ENCODE measurements around the gene LRP8. TPM values are rescaled to one million over a fixed set of nuclear protein-coding genes. Genes with fewer than 3 reads are reported as not detected.
"Not testable (repeated sequence)": the region's sequence is repeated elsewhere in the genome, so short reads cannot be mapped to it uniquely, and the experiment has no call there.

Gene LRP8
- total and polyA plus RNA-seq, 2 experiments from 2014 or later = 2.4 to 2.7 TPM

GRCh38 chr1:53284224-53285020 is 43.4 kb downstream of the LRP8 start:
- H3K79me2 ChIP-seq = no peaks in the 10 kb centered on the region
- no peak overlapping the region for H3K4me3 ChIP-seq
- H3K4me2 ChIP-seq = no peak overlapping the region
- TF ChIP-seq EZH2 (IDR thresholded peaks at IDR 0.05; ENCODE audit: borderline replicate concordance) = no peak
- TF ChIP-seq, protein P1, sequence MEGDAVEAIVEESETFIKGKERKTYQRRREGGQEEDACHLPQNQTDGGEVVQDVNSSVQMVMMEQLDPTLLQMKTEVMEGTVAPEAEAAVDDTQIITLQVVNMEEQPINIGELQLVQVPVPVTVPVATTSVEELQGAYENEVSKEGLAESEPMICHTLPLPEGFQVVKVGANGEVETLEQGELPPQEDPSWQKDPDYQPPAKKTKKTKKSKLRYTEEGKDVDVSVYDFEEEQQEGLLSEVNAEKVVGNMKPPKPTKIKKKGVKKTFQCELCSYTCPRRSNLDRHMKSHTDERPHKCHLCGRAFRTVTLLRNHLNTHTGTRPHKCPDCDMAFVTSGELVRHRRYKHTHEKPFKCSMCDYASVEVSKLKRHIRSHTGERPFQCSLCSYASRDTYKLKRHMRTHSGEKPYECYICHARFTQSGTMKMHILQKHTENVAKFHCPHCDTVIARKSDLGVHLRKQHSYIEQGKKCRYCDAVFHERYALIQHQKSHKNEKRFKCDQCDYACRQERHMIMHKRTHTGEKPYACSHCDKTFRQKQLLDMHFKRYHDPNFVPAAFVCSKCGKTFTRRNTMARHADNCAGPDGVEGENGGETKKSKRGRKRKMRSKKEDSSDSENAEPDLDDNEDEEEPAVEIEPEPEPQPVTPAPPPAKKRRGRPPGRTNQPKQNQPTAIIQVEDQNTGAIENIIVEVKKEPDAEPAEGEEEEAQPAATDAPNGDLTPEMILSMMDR (IDR thresholded peaks at IDR 0.05; ENCODE audit: poor library complexity) = no peak
- TF ChIP-seq EZH2phosphoT487 (IDR thresholded peaks at IDR 0.05; ENCODE audit: low read depth, severe bottlenecking, unreplicated experiment) = no peak
- no peaks in the 10 kb centered on the region for H3K27me3 ChIP-seq
- no peaks in the 10 kb centered on the region for H3K36me3 ChIP-seq (replicated peaks; ENCODE audit: insufficient read depth, low read depth)
- H2AFZ ChIP-seq = no peak overlapping the region
- H3K4me1 ChIP-seq (ENCODE audit: insufficient read depth) = no peaks in the 10 kb centered on the region
- H3K27ac ChIP-seq = no peak overlapping the region
- no peaks in the 10 kb centered on the region for H3K9me3 ChIP-seq (ENCODE audit: low read depth)
- WGBS (ENCODE audit: low lambda C conversion rate, missing lambda C conversion rate) = 99% methylated on average over 8 of the region's 8 CpGs
- H3K9me2 ChIP-seq (replicated peaks; ENCODE audit: insufficient read depth) = no peaks in the 10 kb centered on the region
- DNase-seq (ENCODE audit: low spot score) = no peak
- H4K20me1 ChIP-seq (ENCODE audit: insufficient read depth, poor library complexity, severe bottlenecking) = no peaks in the 10 kb centered on the region

DNA sequence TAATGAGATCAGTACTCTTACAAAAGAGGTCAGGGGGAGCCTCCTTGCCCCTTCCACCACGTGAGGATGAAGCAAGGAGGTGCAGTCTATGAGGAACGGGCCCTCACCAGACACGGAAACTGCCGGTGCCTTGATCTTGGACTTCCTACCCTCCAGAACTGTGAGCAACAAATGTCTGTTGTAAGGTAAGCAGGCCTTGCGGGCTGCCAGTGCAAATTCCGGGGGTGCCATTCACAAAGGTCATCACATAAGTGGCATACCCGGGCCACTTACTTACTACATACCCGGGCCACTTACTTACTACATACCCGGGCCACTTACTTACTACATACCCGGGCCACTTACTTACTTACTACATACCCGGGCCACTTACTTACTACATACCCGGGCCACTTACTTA is 44.7 kb downstream of the LRP8 start:
- not testable (repeated sequence) for H3K36me3 ChIP-seq (replicated peaks; ENCODE audit: insufficient read depth, low read depth); H2AFZ ChIP-seq; H3K79me2 ChIP-seq; H4K20me1 ChIP-seq (ENCODE audit: insufficient read depth, poor library complexity, severe bottlenecking); H3K4me1 ChIP-seq (ENCODE audit: insufficient read depth); H3K4me2 ChIP-seq; H3K9me3 ChIP-seq (ENCODE audit: low read depth); H3K27ac ChIP-seq; H3K4me3 ChIP-seq; H3K27me3 ChIP-seq; DNase-seq (ENCODE audit: low spot score); H3K9me2 ChIP-seq (replicated peaks; ENCODE audit: insufficient read depth)
- WGBS (ENCODE audit: low lambda C conversion rate, missing lambda C conversion rate) = 97% methylated on average over 12 of the region's 12 CpGs

DNA sequence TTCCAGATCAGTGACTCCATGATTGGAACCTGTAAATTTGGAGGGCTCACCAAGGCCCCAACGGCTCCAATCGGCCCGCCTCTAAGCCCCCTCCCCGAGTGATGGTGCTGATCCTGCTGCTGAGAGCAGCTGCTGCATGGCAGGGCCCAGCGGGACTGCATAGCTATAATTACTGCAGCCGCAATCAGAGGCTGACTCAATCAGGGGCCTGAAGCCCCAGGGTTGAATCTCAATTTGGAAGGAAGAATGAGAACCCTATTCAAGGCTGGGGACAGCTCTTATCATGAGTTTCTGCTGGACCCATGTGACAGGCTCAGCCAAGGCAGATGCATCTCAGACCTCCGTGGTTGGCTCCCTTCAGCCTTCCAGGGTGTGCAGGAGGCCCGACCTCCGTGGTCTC is 46.7 kb downstream of the LRP8 start:
- Histone ChIP-seq H3K36me3 (replicated peaks; ENCODE audit: insufficient read depth, low read depth) (no peaks in the 10 kb centered on the region), H3K9me3 (ENCODE audit: low read depth) (no peaks in the 10 kb centered on the region), H3K4me2 (no peak overlapping the region), H3K79me2 (no peaks in the 10 kb centered on the region), H3K27ac (no peak overlapping the region), H4K20me1 (ENCODE audit: insufficient read depth, poor library complexity, severe bottlenecking) (no peaks in the 10 kb centered on the region), H3K27me3 (no peaks in the 10 kb centered on the region), H2AFZ (no peak overlapping the region), H3K9me2 (replicated peaks; ENCODE audit: insufficient read depth) (no peaks in the 10 kb centered on the region), H3K4me3 (no peak overlapping the region), H3K4me1 (ENCODE audit: insufficient read depth) (no peaks in the 10 kb centered on the region)
- TF ChIP-seq EZH2phosphoT487 (IDR thresholded peaks at IDR 0.05; ENCODE audit: low read depth, severe bottlenecking, unreplicated experiment) (no peak), EZH2 (IDR thresholded peaks at IDR 0.05; ENCODE audit: borderline replicate concordance) (no peak)
- TF ChIP-seq, protein P1 (IDR thresholded peaks at IDR 0.05; ENCODE audit: poor library complexity) = no peak
- no peak for DNase-seq (ENCODE audit: low spot score)
- WGBS (ENCODE audit: low lambda C conversion rate, missing lambda C conversion rate) = 83% methylated on average over 9 of the region's 9 CpGs

- Histone ChIP-seq H3K9me2 (replicated peaks; ENCODE audit: insufficient read depth) (no peaks in the 10 kb centered on the region), H3K27ac (no peak overlapping the region), H3K27me3 (no peaks in the 10 kb centered on the region), H3K36me3 (replicated peaks; ENCODE audit: insufficient read depth, low read depth) (no peaks in the 10 kb centered on the region), H3K4me1 (ENCODE audit: insufficient read depth) (no peaks in the 10 kb centered on the region), H2AFZ (no peak overlapping the region), H3K79me2 (no peaks in the 10 kb centered on the region), H3K4me2 (no peak overlapping the region), H4K20me1 (ENCODE audit: insufficient read depth, poor library complexity, severe bottlenecking) (no peaks in the 10 kb centered on the region), H3K9me3 (ENCODE audit: low read depth) (no peaks in the 10 kb centered on the region), H3K4me3 (no peak overlapping the region)
- TF ChIP-seq, protein P1 (IDR thresholded peaks at IDR 0.05; ENCODE audit: poor library complexity) = no peak
- TF ChIP-seq EZH2 (IDR thresholded peaks at IDR 0.05; ENCODE audit: borderline replicate concordance) (no peak), EZH2phosphoT487 (IDR thresholded peaks at IDR 0.05; ENCODE audit: low read depth, severe bottlenecking, unreplicated experiment) (no peak)
- WGBS (ENCODE audit: low lambda C conversion rate, missing lambda C conversion rate) = 96% methylated on average over 8 of the region's 8 CpGs
- no peak for DNase-seq (ENCODE audit: low spot score)
These were observed 47.4 kb downstream of the LRP8 start for GRCh38 chr1:53280496-53280895.

All from hepatocyte (in vitro differentiated cells).